ENCODE measurements around the gene DACH2.
A peak's percentile ranks its signal among the peaks of the same experiment; 100 is the strongest.
"Not testable (repeated sequence)": the region's sequence is repeated elsewhere in the genome, so short reads cannot be mapped to it uniquely, and the experiment has no call there.

DACH2 gene

GRCh38 chrX:86148024-86148511, at the start of gene DACH2:
TSS of gene DACH2 (plus strand) at chrX:86148451.
- FAIRE-seq = peak; percentile 88

GRCh38 chrX:86102341-86102740, 45.9 kb upstream of the DACH2 start:
- no peak for FAIRE-seq

GRCh38 chrX:86103061-86103460, 45.2 kb upstream of the DACH2 start:
- FAIRE-seq = no peak

- FAIRE-seq = no peak
These were observed 43.7 kb upstream of the DACH2 start for GRCh38 chrX:86104526-86104925.

GRCh38 chrX:86121916-86122315, 26.3 kb upstream of the DACH2 start:
- FAIRE-seq = no peak

- FAIRE-seq = peak; percentile 95
These were observed 14.5 kb upstream of the DACH2 start for GRCh38 chrX:86133761-86134160.

- FAIRE-seq = no peak
These were observed 11.2 kb upstream of the DACH2 start for GRCh38 chrX:86137071-86137470.

- no peak for FAIRE-seq
These were observed 6.5 kb upstream of the DACH2 start for GRCh38 chrX:86141786-86142185.

- no peak for FAIRE-seq
These were observed 2.1 kb upstream of the DACH2 start for GRCh38 chrX:86146102-86146501.

GRCh38 chrX:86148594-86148993, 343 bp downstream of the DACH2 start:
- FAIRE-seq = no peak

GRCh38 chrX:86149119-86149518, 868 bp downstream of the DACH2 start:
- no peak for FAIRE-seq

- peak; percentile 76 for FAIRE-seq
These were observed 6.3 kb downstream of the DACH2 start for GRCh38 chrX:86154553-86154952.

GRCh38 chrX:86171366-86171765, 23.1 kb downstream of the DACH2 start:
- no peak for FAIRE-seq

GRCh38 chrX:86178906-86179305, 30.7 kb downstream of the DACH2 start:
- peak; percentile 99 for FAIRE-seq

GRCh38 chrX:86181325-86181724, 33.1 kb downstream of the DACH2 start:
- FAIRE-seq = not testable (repeated sequence)

GRCh38 chrX:86192827-86193226, 44.6 kb downstream of the DACH2 start:
- FAIRE-seq = peak; percentile 87

GRCh38 chrX:86194758-86195157, 46.5 kb downstream of the DACH2 start:
- no peak for FAIRE-seq

- no peak for FAIRE-seq
These were observed 47.1 kb downstream of the DACH2 start for GRCh38 chrX:86195343-86195742.

- FAIRE-seq = no peak
These were observed 49.6 kb downstream of the DACH2 start for GRCh38 chrX:86197815-86198214.

GRCh38 chrX:86210772-86211171, 62.5 kb downstream of the DACH2 start:
- no peak for FAIRE-seq

- no peak for FAIRE-seq
These were observed 67.0 kb downstream of the DACH2 start for GRCh38 chrX:86215260-86215659.

GRCh38 chrX:86237482-86237881, 89.2 kb downstream of the DACH2 start:
- no peak for FAIRE-seq

- no peak for FAIRE-seq
These were observed 93.3 kb downstream of the DACH2 start for GRCh38 chrX:86241547-86241946.

- no peak for FAIRE-seq
These were observed 115.3 kb downstream of the DACH2 start for GRCh38 chrX:86263526-86263925.

- FAIRE-seq = no peak
These were observed 147.0 kb downstream of the DACH2 start for GRCh38 chrX:86295293-86295692.

- FAIRE-seq = no peak
These were observed 174.7 kb downstream of the DACH2 start for GRCh38 chrX:86322913-86323312.

All from islet of Langerhans (tissue), 1 donor.